OCI-LY3 (cell line): Measurements from ENCODE around the gene PLIN1.

Experiments
- EZH2phosphoT487 ChIP-seq: fragments of 200-600 bp; shearing (Covaris generic); IDR thresholded peaks from 2 replicates; pipeline ENCODE4 v1.6.1; 2018; ENCODE audit warnings: antibody characterized with exemption, mixed run types, low read depth
- TF ChIP-seq, protein P1 (sequence below): fragments of 200-600, 300-600 bp; sonication (generic); IDR thresholded peaks from 2 replicates; pipeline ENCODE4 v1.5.1; 2014; ENCODE audit warnings: antibody characterized with exemption, low read length, low read depth

DNA sequence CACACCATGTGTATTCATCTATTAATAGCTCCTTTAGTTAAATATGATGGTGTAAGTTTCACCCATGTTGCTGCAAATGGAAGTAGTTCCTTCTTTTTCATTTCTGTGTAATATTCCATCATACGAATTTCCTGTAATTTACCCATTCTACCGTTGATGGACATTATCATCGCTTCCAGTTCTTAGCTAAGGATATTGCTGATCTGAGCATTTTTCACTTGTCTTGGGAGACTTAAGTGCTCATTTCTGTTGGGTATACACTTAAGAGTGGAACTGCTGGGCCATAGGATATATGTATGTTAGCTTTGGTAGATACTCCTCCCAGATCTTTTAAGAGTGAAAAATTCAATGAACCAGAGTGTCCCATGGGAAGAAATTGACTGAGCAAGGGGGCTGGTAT, 11.0 kb downstream of the PLIN1 start:
- TF ChIP-seq, protein P1, sequence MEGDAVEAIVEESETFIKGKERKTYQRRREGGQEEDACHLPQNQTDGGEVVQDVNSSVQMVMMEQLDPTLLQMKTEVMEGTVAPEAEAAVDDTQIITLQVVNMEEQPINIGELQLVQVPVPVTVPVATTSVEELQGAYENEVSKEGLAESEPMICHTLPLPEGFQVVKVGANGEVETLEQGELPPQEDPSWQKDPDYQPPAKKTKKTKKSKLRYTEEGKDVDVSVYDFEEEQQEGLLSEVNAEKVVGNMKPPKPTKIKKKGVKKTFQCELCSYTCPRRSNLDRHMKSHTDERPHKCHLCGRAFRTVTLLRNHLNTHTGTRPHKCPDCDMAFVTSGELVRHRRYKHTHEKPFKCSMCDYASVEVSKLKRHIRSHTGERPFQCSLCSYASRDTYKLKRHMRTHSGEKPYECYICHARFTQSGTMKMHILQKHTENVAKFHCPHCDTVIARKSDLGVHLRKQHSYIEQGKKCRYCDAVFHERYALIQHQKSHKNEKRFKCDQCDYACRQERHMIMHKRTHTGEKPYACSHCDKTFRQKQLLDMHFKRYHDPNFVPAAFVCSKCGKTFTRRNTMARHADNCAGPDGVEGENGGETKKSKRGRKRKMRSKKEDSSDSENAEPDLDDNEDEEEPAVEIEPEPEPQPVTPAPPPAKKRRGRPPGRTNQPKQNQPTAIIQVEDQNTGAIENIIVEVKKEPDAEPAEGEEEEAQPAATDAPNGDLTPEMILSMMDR: no peak
- no peak for TF ChIP-seq EZH2phosphoT487
